K562 (cell line): ENCODE data around the gene NELFE. TPM values are rescaled to one million over a fixed set of nuclear protein-coding genes. Genes with fewer than 3 reads are reported as not detected.

ENCODE experiments used
- ATAC-seq: fragments of 200-7000 bp; cut with Tn5 transposase; 3 replicates; pipeline ENCODE4 v1.9.1; 2020; ENCODE audit warnings: moderate library complexity
- BruUV-seq: library from RNA; stranded (reverse); fragments of 400-500 nt; replicated peaks from 2 replicates; lab custom pipeline; 2021; lab: Mats Ljungman, UMichigan
- CTCF ChIA-PET: fragments of 300-600 bp; formaldehyde crosslinking; extraction: SDS; loops from one replicate; lab custom pipeline; 2021; ENCODE audit warnings: low intra/inter-chr PET ratio; lab: Yijun Ruan, JAX
- POLR2A ChIA-PET: fragments of 300-600, 350-650 bp; sonication (Branson Sonifier 250); formaldehyde crosslinking; extraction: SDS; loops from one replicate; lab custom pipeline; 2021; ENCODE audit warnings: antibody characterized with exemption, inconsistent platforms; lab: Yijun Ruan, JAX
- DNase-seq, 4 experiments: peaks; one replicate each; pipeline versions ENCODE4 v3.0.0 to v3.0.0-alpha.2; 2011 to 2018; ENCODE audit warnings: low spot score in 3 of 4, mixed read lengths in 3 of 4; ENCODE audit errors: extremely low read depth in 1 of 4
- FAIRE-seq: peaks from 2 replicates; lab custom pipeline; 2011; peaks lifted over from hg19 to GRCh38; lab: Jason Lieb, UNC
- H2AFZ ChIP-seq: 2 replicates; pipeline ENCODE4 v1.6.0; 2011; ENCODE audit warnings: low read depth, low read length, control low read depth, inconsistent platforms
- H3K27ac ChIP-seq: fragments of 200-600 bp; 3 replicates; pipeline ENCODE4 v1.8.0; 2011; ENCODE audit warnings: low read depth, mild to moderate bottlenecking, control low read depth, inconsistent platforms, low read length, moderate library complexity, mixed read lengths; ENCODE audit errors: extremely low read depth
- H3K27me3 ChIP-seq, 2 experiments: fragments of 300-600 bp in 1 of 2; 2 replicates in 1 of 2; 3 replicates in 1 of 2; pipeline versions ENCODE4 v1.6.0 to v1.8.0; 2011; ENCODE audit warnings: inconsistent platforms in 2 of 2, low read length in 2 of 2, mild to moderate bottlenecking in 1 of 2, mixed read lengths in 1 of 2, moderate library complexity in 1 of 2; ENCODE audit not compliant: control insufficient read depth in 2 of 2, insufficient read depth in 2 of 2
- H3K36me3 ChIP-seq: fragments of 300-600 bp; 3 replicates; pipeline ENCODE4 v1.8.0; 2011; ENCODE audit warnings: mild to moderate bottlenecking, low read length, inconsistent platforms; ENCODE audit not compliant: control insufficient read depth, insufficient read depth
- H3K4me1 ChIP-seq, 2 experiments: fragments of 200-600 bp in 1 of 2; replicated peaks in 1 of 2; 2 replicates in 1 of 2; 3 replicates in 1 of 2; pipeline versions ENCODE4 v1.5.1 to v1.8.0; 2011; ENCODE audit warnings: inconsistent platforms in 2 of 2, low read length in 2 of 2, mild to moderate bottlenecking in 1 of 2, mixed read lengths in 1 of 2, moderate library complexity in 1 of 2; ENCODE audit not compliant: control insufficient read depth in 2 of 2, insufficient read depth in 2 of 2
- H3K4me2 ChIP-seq: 2 replicates; pipeline ENCODE4 v1.6.1; 2011; ENCODE audit warnings: low read length, control low read depth, inconsistent platforms, mixed read lengths; ENCODE audit not compliant: insufficient read depth
- H3K4me3 ChIP-seq: fragments of 200-600 bp; sonication (generic), shearing (Covaris generic); 2 replicates; pipeline ENCODE4 v1.5.1; 2016; ENCODE audit warnings: control low read depth, inconsistent platforms
- H3K79me2 ChIP-seq: fragments of 200-600 bp; 3 replicates; pipeline ENCODE4 v1.8.0; 2011; ENCODE audit warnings: low read length, inconsistent platforms; ENCODE audit not compliant: control insufficient read depth, insufficient read depth
- H3K9ac ChIP-seq, 2 experiments: 2 replicates each; pipeline versions ENCODE4 v1.6.0 to v1.6.1; 2011; ENCODE audit warnings: low read depth in 2 of 2, low read length in 2 of 2, control low read depth in 1 of 2, inconsistent platforms in 1 of 2, mild to moderate bottlenecking in 1 of 2, mixed read lengths in 1 of 2; ENCODE audit not compliant: insufficient read depth in 1 of 2
- H3K9me1 ChIP-seq: one replicate; pipeline ENCODE4 v1.6.0; 2011; ENCODE audit warnings: inconsistent platforms, mild to moderate bottlenecking, low read length, moderate library complexity; ENCODE audit not compliant: control insufficient read depth, insufficient read depth
- H3K9me3 ChIP-seq: replicated peaks from 2 replicates; pipeline ENCODE4 v1.5.1; 2011; ENCODE audit warnings: low read depth, low read length, inconsistent platforms; ENCODE audit not compliant: control insufficient read depth, insufficient read depth
- H4K20me1 ChIP-seq: replicated peaks from 2 replicates; pipeline ENCODE4 v1.6.1; 2011; ENCODE audit warnings: low read length, inconsistent platforms, mixed read lengths; ENCODE audit not compliant: control insufficient read depth, insufficient read depth
- ARID1B ChIP-seq: fragments of 450-650 bp; IDR thresholded peaks from 2 replicates; pipeline ENCODE4 v1.6.1; 2016; ENCODE audit warnings: antibody characterized with exemption, mild to moderate bottlenecking, inconsistent platforms
- CTBP1 ChIP-seq: fragments of 450-650 bp; IDR thresholded peaks from 2 replicates; pipeline ENCODE4 v1.6.1; 2016; ENCODE audit warnings: borderline replicate concordance
- DPF2 ChIP-seq: fragments of 450-650 bp; IDR thresholded peaks from 2 replicates; pipeline ENCODE4 v1.6.1; 2016
- EP300 ChIP-seq: IDR thresholded peaks from 2 replicates; pipeline ENCODE4 v1.6.1; 2012; ENCODE audit warnings: low read length, improper control_type of control experiment
- FOSL1 ChIP-seq: fragments of 200-800 bp; sonication (Bioruptor generic); conservative IDR thresholded peaks from 2 replicates; pipeline ENCODE4 v1.6.1; 2016; ENCODE audit warnings: missing genetic modification characterization, missing compliant biosample characterization
- PTBP1 ChIP-seq: fragments of 200-400 bp; formaldehyde crosslinking; IDR thresholded peaks from 2 replicates; pipeline ENCODE4 v1.6.1; 2017; ENCODE audit warnings: low read depth, low read length
- RBM25 ChIP-seq: fragments of 200-400 bp; formaldehyde crosslinking; IDR thresholded peaks from 2 replicates; pipeline ENCODE4 v1.6.1; 2018; ENCODE audit warnings: low read length, low read depth, moderate library complexity; ENCODE audit not compliant: severe bottlenecking
- SMARCE1 ChIP-seq: fragments of 450-650 bp; IDR thresholded peaks from 2 replicates; pipeline ENCODE4 v1.7.1; 2016; ENCODE audit warnings: mild to moderate bottlenecking
- TAL1 ChIP-seq: fragments of 450-650 bp; IDR thresholded peaks from 2 replicates; pipeline ENCODE4 v1.6.1; 2016; ENCODE audit warnings: mild to moderate bottlenecking
- ZBTB1 ChIP-seq: sonication (generic); formaldehyde crosslinking; IDR thresholded peaks from 2 replicates; pipeline ENCODE4 v1.8.1; 2023; ENCODE audit warnings: missing genetic modification reagents, low read depth, mild to moderate bottlenecking, borderline replicate concordance
- ZNF121 ChIP-seq: sonication (generic); formaldehyde crosslinking; conservative IDR thresholded peaks from 2 replicates; pipeline ENCODE4 v1.8.0; 2022; ENCODE audit warnings: missing genetic modification reagents
- WGBS: fragments of 100-300 bp; shearing (Covaris generic); methylation state at CpG from one replicate; pipeline ENCODE4 v1.1.6; 2016; ENCODE audit warnings: low coverage, mixed read lengths; ENCODE audit not compliant: insufficient coverage; ENCODE audit errors: missing lambda C conversion rate; 5-methylcytosine and 5-hydroxymethylcytosine counted together
- in situ Hi-C: fragments of 300-500 bp; cut with MboI; formaldehyde crosslinking; loops from 4 replicates; pipeline ENCODE4 v1.15.0; 2018; ENCODE audit warnings: inconsistent platforms, mixed read lengths
- intact Hi-C: fragments of 100-400 bp; cut with micrococcal nuclease; formaldehyde crosslinking; loops from 2 replicates; pipeline ENCODE4 v1.14.2; 2022
- polyA plus RNA-seq, 8 experiments: library from polyadenylated mRNA; depleted of rRNA in 4 of 8; stranded (reverse) in 5 of 8; unstranded in 3 of 8; fragments of >200 nt; fragmentation: Nextera tagmentation in 2 of 8; fragmentation: Illumina TruSeq in 1 of 8; extraction: Ambion mirVana in 2 of 8; extraction: Trizol in 1 of 8; gene quantifications; 2 replicates each; pipeline versions ENCODE4 v1.2.1 to v1.2.3, GENCODE V29; 2011 to 2014; ENCODE audit warnings: inconsistent platforms in 1 of 8, missing spikeins in 1 of 8
- total RNA-seq, 7 experiments: library from RNA; depleted of rRNA in 6 of 7; stranded (reverse); fragments of >200 nt in 6 of 7; fragmentation: Illumina TruSeq in 2 of 7; extraction: Trizol in 2 of 7; gene quantifications; 2 replicates each; pipeline versions ENCODE4 v1.2.1 to v1.2.3, GENCODE V29; 2011 to 2021; ENCODE audit warnings: low replicate concordance in 1 of 7
- TF ChIP-seq, protein P1 (sequence below), 2 experiments: fragments of 450-650 bp in 1 of 2; sonication (generic) in 1 of 2; formaldehyde crosslinking in 1 of 2; IDR thresholded peaks in 1 of 2; conservative IDR thresholded peaks in 1 of 2; 2 replicates each; pipeline versions ENCODE4 v1.6.1 to v1.8.1; 2016 to 2023; ENCODE audit warnings: mild to moderate bottlenecking in 2 of 2, moderate library complexity in 2 of 2, inconsistent platforms in 1 of 2, missing genetic modification reagents in 1 of 2
- TF ChIP-seq, protein P2 (sequence below): IDR thresholded peaks from 2 replicates; pipeline ENCODE4 v1.6.1; 2012; ENCODE audit warnings: low read depth, low read length, improper control_type of control experiment, borderline replicate concordance

Gene NELFE
- total and polyA plus RNA-seq, 9 of the 15 experiments (the other 6 are each of a cell fraction or from before 2014, with no cell fraction given), result 15.2 to 157 (median 91.5) TPM

DNA sequence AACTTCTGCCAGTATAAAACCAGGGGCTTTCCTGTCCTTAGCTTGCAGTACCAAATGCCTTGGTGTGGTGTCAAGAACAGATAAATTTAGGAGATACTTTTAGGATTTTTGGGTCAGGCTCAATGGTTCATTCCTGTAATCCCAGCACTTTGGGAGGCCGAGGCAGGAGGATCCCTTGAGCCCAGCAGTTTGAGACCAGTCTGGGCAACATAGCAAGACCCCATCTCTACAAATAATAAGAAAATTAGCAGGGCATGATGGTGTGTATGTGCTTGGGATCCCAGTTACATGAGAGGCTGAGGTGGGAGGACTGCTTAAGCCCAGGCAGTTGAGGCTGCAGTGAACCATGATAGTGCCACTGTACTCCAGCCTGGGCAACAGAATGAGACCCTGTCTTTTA is 53.7 kb downstream of the NELFE start:
- H3K9me3 ChIP-seq, result no peaks in the 10 kb centered on the region
- CTCF ChIA-PET, result no interaction called here
- ATAC-seq, result no peak
- H4K20me1 ChIP-seq, result no peaks in the 10 kb centered on the region
- TF ChIP-seq ZNF121 (CRISPR knock-in tag) (peak; percentile 75), PTBP1 (no peak), RBM25 (peak; percentile 8)
- TF ChIP-seq, all 486 proteins: peak for 2
- Histone ChIP-seq H3K9me1 (no peaks in the 10 kb centered on the region), H3K79me2 (peaks cover 11% of the 10 kb centered on the region), H3K4me2 (no peak overlapping the region), H3K4me1 (peaks cover 28 to 44% of the 10 kb centered on the region in 2 experiments), H3K4me3 (no peak overlapping the region), H3K9ac (no peak overlapping the region), H2AFZ (no peak overlapping the region), H3K36me3 (peaks cover 7% of the 10 kb centered on the region; the same call in 1 of the 3 replicates), H3K27ac (no peak overlapping the region), H3K27me3 (no peaks in the 10 kb centered on the region)
- FAIRE-seq (no peak), DNase-seq (no peak)
- intact Hi-C loops, result loop anchor here (10.0 kb wide), 1 partner anchor 290 kb away; the partner anchor contains the start of genes GPSM3 and PBX2
- WGBS, result 71% methylated on average over 1 of the region's 1 CpG
- POLR2A ChIA-PET, result no interaction called here
- in situ Hi-C loops, result no loop called here
- no TSS peak for BruUV-seq

DNA sequence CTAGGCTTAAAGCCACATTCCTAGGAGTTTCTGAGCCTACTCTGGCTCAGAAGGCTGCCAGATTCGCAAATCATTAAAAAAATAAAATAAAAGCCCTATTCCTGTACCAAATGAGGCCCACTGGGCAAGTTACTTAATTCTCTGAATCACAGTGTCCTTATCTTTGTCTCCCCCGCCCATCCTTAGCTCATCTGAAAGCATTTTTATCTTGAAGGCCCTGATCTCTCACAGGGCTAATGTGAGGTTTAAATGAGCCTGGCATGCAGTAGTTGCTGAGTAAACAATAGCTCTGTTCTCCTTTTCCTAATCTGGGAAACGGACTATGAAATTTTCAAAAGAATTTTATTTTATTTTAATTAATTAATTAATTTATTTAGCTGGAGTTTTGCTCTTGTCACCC is 54.8 kb downstream of the NELFE start:
- intact Hi-C loops (loop anchor here (2.0 to 10.0 kb wide), 4 partner anchors 43 to 291 kb away; partner anchors contain the start of genes CFB, GPSM3, NELFE and PBX2), in situ Hi-C loops (no loop called here)
- Histone ChIP-seq H2AFZ (no peak overlapping the region), H3K27ac (no peak overlapping the region), H3K9ac (no peak overlapping the region), H3K9me3 (no peaks in the 10 kb centered on the region), H3K9me1 (no peaks in the 10 kb centered on the region), H3K36me3 (peaks cover 12% of the 10 kb centered on the region; the same call in 1 of the 3 replicates), H3K4me1 (peaks cover 37 to 48% of the 10 kb centered on the region in 2 experiments), H3K79me2 (peaks cover 21% of the 10 kb centered on the region), H4K20me1 (no peaks in the 10 kb centered on the region), H3K4me2 (no peak overlapping the region), H3K27me3 (no peaks in the 10 kb centered on the region), H3K4me3 (no peak overlapping the region)
- peak; percentile 11 for FAIRE-seq
- WGBS, result 4% methylated on average over 3 of the region's 3 CpGs
- BruUV-seq, result no TSS peak
- ChIA-PET CTCF (no interaction called here), POLR2A (interaction anchor here (0.6 to 2.2 kb wide), 7 partner anchors 10 to 181 kb away, joined by 3 to 7 read pairs (median 4); partner anchors contain the start of genes DXO and MPIG6B)
- DNase-seq, result peak in 1 of 4 experiments; percentile 47
- ATAC-seq, result no peak
- peak; percentile 67 for TF ChIP-seq ARID1B
- no peak for TF ChIP-seq ZBTB1
- TF ChIP-seq DPF2, result peak; percentile 76
- peak; percentile 55 for TF ChIP-seq FOSL1 (tag)
- peak; percentile 26; the same call in 1 of the 2 replicates for TF ChIP-seq EP300
- TF ChIP-seq TAL1, result peak; percentile 12; the same call in 1 of the 2 replicates
- TF ChIP-seq, protein P1, sequence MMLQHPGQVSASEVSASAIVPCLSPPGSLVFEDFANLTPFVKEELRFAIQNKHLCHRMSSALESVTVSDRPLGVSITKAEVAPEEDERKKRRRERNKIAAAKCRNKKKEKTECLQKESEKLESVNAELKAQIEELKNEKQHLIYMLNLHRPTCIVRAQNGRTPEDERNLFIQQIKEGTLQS (IDR thresholded peaks at IDR 0.05), result peak; percentile 20; the same call in 1 of the 2 replicates
- TF ChIP-seq, protein P1 (CRISPR knock-in tag; conservative IDR thresholded peaks at IDR 0.05), result no peak
- 0 out of 2 replicates have a peak, but pooled peaks have one; percentile 42 for TF ChIP-seq CTBP1
- peak; percentile 32; the same call in 1 of the 2 replicates for TF ChIP-seq SMARCE1
- TF ChIP-seq, protein P2, sequence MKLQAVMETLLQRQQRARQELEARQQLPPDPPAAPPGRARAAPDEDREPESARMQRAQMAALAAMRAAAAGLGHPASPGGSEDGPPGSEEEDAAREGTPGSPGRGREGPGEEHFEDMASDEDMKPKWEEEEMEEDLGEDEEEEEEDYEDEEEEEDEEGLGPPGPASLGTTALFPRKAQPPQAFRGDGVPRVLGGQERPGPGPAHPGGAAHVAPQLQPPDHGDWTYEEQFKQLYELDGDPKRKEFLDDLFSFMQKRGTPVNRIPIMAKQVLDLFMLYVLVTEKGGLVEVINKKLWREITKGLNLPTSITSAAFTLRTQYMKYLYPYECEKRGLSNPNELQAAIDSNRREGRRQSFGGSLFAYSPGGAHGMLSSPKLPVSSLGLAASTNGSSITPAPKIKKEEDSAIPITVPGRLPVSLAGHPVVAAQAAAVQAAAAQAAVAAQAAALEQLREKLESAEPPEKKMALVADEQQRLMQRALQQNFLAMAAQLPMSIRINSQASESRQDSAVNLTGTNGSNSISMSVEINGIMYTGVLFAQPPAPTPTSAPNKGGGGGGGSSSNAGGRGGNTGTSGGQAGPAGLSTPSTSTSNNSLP, result peak; percentile 44; the same call in 1 of the 2 replicates
